Neural cell (in vitro differentiated cells): Measurements from ENCODE around the gene CCNQ. TPM values are rescaled to one million over a fixed set of nuclear protein-coding genes. Genes with fewer than 3 reads are reported as not detected.

Source experiments
- H2AFZ ChIP-seq: fragments of 200-600, 300-800 bp; sonication (generic), shearing (Covaris generic); 2 replicates; pipeline ENCODE4 v1.6.0; 2014; ENCODE audit warnings: low read depth, mild to moderate bottlenecking, antibody characterized with exemption, low read length, moderate library complexity
- H3F3A ChIP-seq: fragments of 200-600 bp; shearing (Covaris generic); 2 replicates; pipeline ENCODE4 v1.6.1; 2016; ENCODE audit warnings: mild to moderate bottlenecking, moderate library complexity, mixed read lengths, antibody characterized with exemption, low read length; ENCODE audit not compliant: insufficient read depth, poor library complexity, severe bottlenecking
- H3K27ac ChIP-seq: fragments of 200-600, 300-800 bp; sonication (generic), shearing (Covaris generic); 2 replicates; pipeline ENCODE4 v1.5.1; 2014; ENCODE audit warnings: mild to moderate bottlenecking, low read length, moderate library complexity
- H3K27me3 ChIP-seq: fragments of 300-800, 200-600 bp; sonication (generic), shearing (Covaris generic); 2 replicates; pipeline ENCODE4 v1.6.0; 2014; ENCODE audit warnings: mild to moderate bottlenecking, low read depth, low read length, moderate library complexity; ENCODE audit not compliant: insufficient read depth
- H3K36me3 ChIP-seq: fragments of 300-800, 200-600 bp; sonication (generic), shearing (Covaris generic); 2 replicates; pipeline ENCODE4 v1.5.1; 2014; ENCODE audit warnings: mild to moderate bottlenecking, antibody characterized with exemption, low read length, moderate library complexity; ENCODE audit not compliant: insufficient read depth
- H3K4me2 ChIP-seq: fragments of 300-800, 200-600 bp; sonication (generic), shearing (Covaris generic); 2 replicates; pipeline ENCODE4 v1.6.0; 2014; ENCODE audit warnings: mild to moderate bottlenecking, low read length
- H3K4me3 ChIP-seq: fragments of 300-800, 200-600 bp; sonication (generic), shearing (Covaris generic); 2 replicates; pipeline ENCODE4 v1.5.1; 2014; ENCODE audit warnings: mild to moderate bottlenecking, low read length, moderate library complexity
- H3K79me2 ChIP-seq: fragments of 200-600 bp; shearing (Covaris generic); replicated peaks from 2 replicates; pipeline ENCODE4 v1.6.0; 2014; ENCODE audit warnings: mild to moderate bottlenecking, low read length, moderate library complexity; ENCODE audit not compliant: insufficient read depth
- H3K9ac ChIP-seq: fragments of 300-800, 200-600 bp; sonication (generic), shearing (Covaris generic); 2 replicates; pipeline ENCODE4 v1.6.1; 2016; ENCODE audit warnings: mild to moderate bottlenecking, low read length, mixed read lengths
- H3K9me2 ChIP-seq: fragments of 200-600 bp; shearing (Covaris generic); 2 replicates; pipeline ENCODE4 v1.6.1; 2016; ENCODE audit warnings: mild to moderate bottlenecking, low read length, mixed read lengths; ENCODE audit not compliant: insufficient read depth
- H3K9me3 ChIP-seq: fragments of 200-600, 300-800 bp; sonication (generic), shearing (Covaris generic); 2 replicates; pipeline ENCODE4 v1.6.1; 2016; ENCODE audit warnings: mild to moderate bottlenecking, mixed run types, low read length, moderate library complexity, mixed read lengths
- H4K20me1 ChIP-seq: fragments of 200-600 bp; shearing (Covaris generic); 2 replicates; pipeline ENCODE4 v1.6.1; 2016; ENCODE audit warnings: mild to moderate bottlenecking, mixed run types; ENCODE audit not compliant: insufficient read depth
- EP300 ChIP-seq: fragments of 450-650 bp; conservative IDR thresholded peaks from 2 replicates; pipeline ENCODE4 v1.6.1; 2014; ENCODE audit warnings: antibody characterized with exemption, mild to moderate bottlenecking, moderate library complexity; ENCODE audit not compliant: poor library complexity, severe bottlenecking
- EZH2 ChIP-seq: fragments of 200-600, 300-800 bp; shearing (Covaris generic), sonication (generic); IDR thresholded peaks from 2 replicates; pipeline ENCODE4 v1.6.1; 2014; ENCODE audit warnings: antibody characterized with exemption, low read length, borderline replicate concordance, mild to moderate bottlenecking; ENCODE audit not compliant: insufficient read depth, poor library complexity, severe bottlenecking
- MXI1 ChIP-seq: fragments of 450-650 bp; conservative IDR thresholded peaks from 2 replicates; pipeline ENCODE4 v1.6.1; 2014; ENCODE audit warnings: antibody characterized with exemption, mild to moderate bottlenecking; ENCODE audit not compliant: poor library complexity, severe bottlenecking
- POLR2AphosphoS5 ChIP-seq: IDR thresholded peaks from 2 replicates; pipeline ENCODE4 v1.6.1; 2012
- RAD21 ChIP-seq: fragments of 450-650 bp; conservative IDR thresholded peaks from 2 replicates; pipeline ENCODE4 v1.6.1; 2014; ENCODE audit warnings: antibody characterized with exemption, mild to moderate bottlenecking, moderate library complexity
- SMC3 ChIP-seq: fragments of 450-650 bp; conservative IDR thresholded peaks from 2 replicates; pipeline ENCODE4 v1.6.1; 2014; ENCODE audit warnings: antibody characterized with exemption, mild to moderate bottlenecking, moderate library complexity; ENCODE audit not compliant: poor library complexity
- TAF1 ChIP-seq: IDR thresholded peaks from 2 replicates; pipeline ENCODE4 v1.6.1; 2012; ENCODE audit warnings: low read depth
- polyA plus RNA-seq: library from polyadenylated mRNA; depleted of rRNA; stranded (reverse); fragments of >200 nt; gene quantifications from 2 replicates; pipeline ENCODE4 v1.2.3, GENCODE V29; 2014
- TF ChIP-seq, protein P1 (sequence below): IDR thresholded peaks from 2 replicates; pipeline ENCODE4 v1.6.1; 2012; ENCODE audit warnings: borderline replicate concordance
- TF ChIP-seq, protein P2 (sequence below): fragments of 450-650 bp; IDR thresholded peaks from 2 replicates; pipeline ENCODE4 v1.5.1; 2014; ENCODE audit warnings: antibody characterized with exemption, mild to moderate bottlenecking, moderate library complexity; ENCODE audit not compliant: poor library complexity, severe bottlenecking

CCNQ gene
- polyA plus RNA-seq, 1 donor from 2014 or later, result 61.2 TPM

DNA sequence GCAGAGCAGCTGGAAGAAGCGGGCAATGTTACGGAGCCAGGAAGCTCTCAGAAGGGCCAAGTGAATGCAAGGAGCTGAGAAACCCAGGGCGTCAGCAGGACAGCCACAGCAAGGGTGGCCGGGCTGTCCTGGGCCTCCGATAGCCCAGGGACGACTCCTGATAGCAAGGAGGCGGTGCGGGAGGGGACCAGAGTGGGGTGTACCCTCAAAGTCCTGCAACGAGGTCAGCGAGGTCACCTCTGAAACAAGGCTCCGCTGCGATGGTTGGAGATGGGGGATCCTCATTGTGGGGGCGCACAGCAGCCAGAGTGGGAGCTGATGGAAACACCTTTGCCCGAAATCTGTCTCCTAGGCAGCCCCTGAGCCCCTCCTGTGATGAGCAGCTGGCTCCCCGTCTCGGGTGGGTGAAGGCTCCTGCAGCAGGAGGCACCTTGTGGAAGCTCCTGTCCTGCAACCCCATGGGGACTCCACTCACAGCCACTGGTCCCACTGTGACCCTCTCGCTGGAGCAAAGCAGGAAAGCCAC is 4.3 kb upstream of the CCNQ start:
- Histone ChIP-seq H3K79me2 (no peaks in the 10 kb centered on the region), H3K27ac (no peak overlapping the region), H3K9me2 (no peaks in the 10 kb centered on the region), H3K9me3 (no peaks in the 10 kb centered on the region), H3K36me3 (no peaks in the 10 kb centered on the region), H3K9ac (no peak overlapping the region), H3K27me3 (no peaks in the 10 kb centered on the region), H3K4me2 (no peak overlapping the region), H3F3A (no peaks in the 10 kb centered on the region), H4K20me1 (no peaks in the 10 kb centered on the region), H3K4me3 (no peak overlapping the region), H2AFZ (no peak overlapping the region)
- TF ChIP-seq SMC3 (no peak), RAD21 (no peak), MXI1 (no peak), EP300 (no peak), TAF1 (no peak), POLR2AphosphoS5 (no peak), EZH2 (no peak)
- TF ChIP-seq, protein P1, sequence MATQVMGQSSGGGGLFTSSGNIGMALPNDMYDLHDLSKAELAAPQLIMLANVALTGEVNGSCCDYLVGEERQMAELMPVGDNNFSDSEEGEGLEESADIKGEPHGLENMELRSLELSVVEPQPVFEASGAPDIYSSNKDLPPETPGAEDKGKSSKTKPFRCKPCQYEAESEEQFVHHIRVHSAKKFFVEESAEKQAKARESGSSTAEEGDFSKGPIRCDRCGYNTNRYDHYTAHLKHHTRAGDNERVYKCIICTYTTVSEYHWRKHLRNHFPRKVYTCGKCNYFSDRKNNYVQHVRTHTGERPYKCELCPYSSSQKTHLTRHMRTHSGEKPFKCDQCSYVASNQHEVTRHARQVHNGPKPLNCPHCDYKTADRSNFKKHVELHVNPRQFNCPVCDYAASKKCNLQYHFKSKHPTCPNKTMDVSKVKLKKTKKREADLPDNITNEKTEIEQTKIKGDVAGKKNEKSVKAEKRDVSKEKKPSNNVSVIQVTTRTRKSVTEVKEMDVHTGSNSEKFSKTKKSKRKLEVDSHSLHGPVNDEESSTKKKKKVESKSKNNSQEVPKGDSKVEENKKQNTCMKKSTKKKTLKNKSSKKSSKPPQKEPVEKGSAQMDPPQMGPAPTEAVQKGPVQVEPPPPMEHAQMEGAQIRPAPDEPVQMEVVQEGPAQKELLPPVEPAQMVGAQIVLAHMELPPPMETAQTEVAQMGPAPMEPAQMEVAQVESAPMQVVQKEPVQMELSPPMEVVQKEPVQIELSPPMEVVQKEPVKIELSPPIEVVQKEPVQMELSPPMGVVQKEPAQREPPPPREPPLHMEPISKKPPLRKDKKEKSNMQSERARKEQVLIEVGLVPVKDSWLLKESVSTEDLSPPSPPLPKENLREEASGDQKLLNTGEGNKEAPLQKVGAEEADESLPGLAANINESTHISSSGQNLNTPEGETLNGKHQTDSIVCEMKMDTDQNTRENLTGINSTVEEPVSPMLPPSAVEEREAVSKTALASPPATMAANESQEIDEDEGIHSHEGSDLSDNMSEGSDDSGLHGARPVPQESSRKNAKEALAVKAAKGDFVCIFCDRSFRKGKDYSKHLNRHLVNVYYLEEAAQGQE, result no peak
- TF ChIP-seq, protein P2, sequence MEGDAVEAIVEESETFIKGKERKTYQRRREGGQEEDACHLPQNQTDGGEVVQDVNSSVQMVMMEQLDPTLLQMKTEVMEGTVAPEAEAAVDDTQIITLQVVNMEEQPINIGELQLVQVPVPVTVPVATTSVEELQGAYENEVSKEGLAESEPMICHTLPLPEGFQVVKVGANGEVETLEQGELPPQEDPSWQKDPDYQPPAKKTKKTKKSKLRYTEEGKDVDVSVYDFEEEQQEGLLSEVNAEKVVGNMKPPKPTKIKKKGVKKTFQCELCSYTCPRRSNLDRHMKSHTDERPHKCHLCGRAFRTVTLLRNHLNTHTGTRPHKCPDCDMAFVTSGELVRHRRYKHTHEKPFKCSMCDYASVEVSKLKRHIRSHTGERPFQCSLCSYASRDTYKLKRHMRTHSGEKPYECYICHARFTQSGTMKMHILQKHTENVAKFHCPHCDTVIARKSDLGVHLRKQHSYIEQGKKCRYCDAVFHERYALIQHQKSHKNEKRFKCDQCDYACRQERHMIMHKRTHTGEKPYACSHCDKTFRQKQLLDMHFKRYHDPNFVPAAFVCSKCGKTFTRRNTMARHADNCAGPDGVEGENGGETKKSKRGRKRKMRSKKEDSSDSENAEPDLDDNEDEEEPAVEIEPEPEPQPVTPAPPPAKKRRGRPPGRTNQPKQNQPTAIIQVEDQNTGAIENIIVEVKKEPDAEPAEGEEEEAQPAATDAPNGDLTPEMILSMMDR, result no peak

DNA sequence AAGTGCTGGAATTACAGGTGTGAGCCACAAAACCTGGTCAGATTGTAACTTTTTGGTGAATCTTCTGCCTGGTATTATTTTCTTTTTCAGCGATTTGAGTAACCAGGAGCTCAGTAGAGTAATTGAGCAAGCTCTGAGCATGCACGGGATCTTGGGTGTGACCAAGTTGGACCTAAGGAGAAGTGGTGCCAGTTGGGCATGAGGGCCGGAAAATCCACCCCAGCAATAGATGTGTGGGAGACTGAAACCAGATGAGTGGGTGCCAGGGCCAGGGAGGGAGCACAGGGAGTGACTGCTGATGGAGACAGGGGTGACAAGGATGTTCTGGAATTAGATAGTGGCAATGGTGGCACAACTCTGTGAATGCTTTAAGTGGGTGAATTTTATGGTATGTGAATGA is 3.7 kb upstream of the CCNQ start:
- Histone ChIP-seq H3K27me3 (no peaks in the 10 kb centered on the region), H3K9me2 (no peaks in the 10 kb centered on the region), H3K4me2 (no peak overlapping the region), H2AFZ (no peak overlapping the region), H3K9ac (no peak overlapping the region), H3K79me2 (no peaks in the 10 kb centered on the region), H3F3A (no peaks in the 10 kb centered on the region), H3K27ac (no peak overlapping the region), H3K9me3 (no peaks in the 10 kb centered on the region), H4K20me1 (no peaks in the 10 kb centered on the region), H3K36me3 (no peaks in the 10 kb centered on the region), H3K4me3 (no peak overlapping the region)
- TF ChIP-seq POLR2AphosphoS5 (no peak), SMC3 (no peak), MXI1 (no peak), RAD21 (no peak), TAF1 (no peak), EP300 (no peak), EZH2 (no peak)
- TF ChIP-seq, protein P2, result no peak
- TF ChIP-seq, protein P1, result no peak
